OCI-LY7 (cell line): Measurements from ENCODE around the gene DAP3.

Experiments
- CTCF ChIP-seq: fragments of 200-600 bp; sonication (generic); conservative IDR thresholded peaks from 2 replicates; pipeline ENCODE4 v1.5.1; 2014; ENCODE audit warnings: mild to moderate bottlenecking, antibody characterized with exemption, low read length, moderate library complexity, mixed read lengths
- EZH2phosphoT487 ChIP-seq: fragments of 200-600 bp; sonication (generic); IDR thresholded peaks from 2 replicates; pipeline ENCODE4 v1.6.1; 2018; ENCODE audit warnings: low read depth, borderline replicate concordance, mild to moderate bottlenecking, mixed run types, antibody characterized with exemption, low read length, moderate library complexity, mixed read lengths

GRCh38 chr1:155773221-155773620 lies 84.3 kb downstream of the DAP3 start:
- TF ChIP-seq CTCF (no peak), EZH2phosphoT487 (no peak)
